GM12878 (cell line): Measurements from ENCODE around the gene STAT5A. TPM values are rescaled to one million over a fixed set of nuclear protein-coding genes. Genes with fewer than 3 reads are reported as not detected.
A peak's percentile ranks its signal among the peaks of the same experiment; 100 is the strongest.

Experiments used
- CBX3 ChIP-seq: fragments of 200-600 bp; sonication (generic); IDR thresholded peaks from 2 replicates; pipeline ENCODE4 v1.6.1; 2016; ENCODE audit warnings: low read depth, borderline replicate concordance
- CHD1 ChIP-seq: IDR thresholded peaks from 2 replicates; pipeline ENCODE4 v1.6.1; 2012; ENCODE audit warnings: low read depth, low read length, improper control_type of control experiment
- E2F8 ChIP-seq: fragments of 450-650 bp; IDR thresholded peaks from 2 replicates; pipeline ENCODE4 v1.6.1; 2018; ENCODE audit warnings: mild to moderate bottlenecking, low read depth, moderate library complexity; ENCODE audit not compliant: partially characterized antibody
- EGR1 ChIP-seq, 2 experiments: IDR thresholded peaks; 1 replicate in 1 of 2; 2 replicates in 1 of 2; pipeline ENCODE4 v1.6.1; 2011 to 2012; ENCODE audit warnings: low read depth in 2 of 2, low read length in 2 of 2, borderline replicate concordance in 1 of 2, mild to moderate bottlenecking in 1 of 2, moderate library complexity in 1 of 2
- GATAD2B ChIP-seq: fragments of 450-650 bp; conservative IDR thresholded peaks from 2 replicates; pipeline ENCODE4 v1.6.1; 2017; ENCODE audit warnings: low read depth, mild to moderate bottlenecking, moderate library complexity
- IKZF1 ChIP-seq: fragments of 450-650 bp; conservative IDR thresholded peaks from 2 replicates; pipeline ENCODE4 v1.6.1; 2017; ENCODE audit warnings: antibody characterized with exemption, mild to moderate bottlenecking
- JUND ChIP-seq: IDR thresholded peaks from 2 replicates; pipeline ENCODE4 v1.6.1; 2012; ENCODE audit warnings: low read depth, mild to moderate bottlenecking, low read length, improper control_type of control experiment, moderate library complexity
- MXI1 ChIP-seq: fragments of 150-350 bp; IDR thresholded peaks from 2 replicates; pipeline ENCODE4 v1.6.1; 2011; ENCODE audit warnings: low read depth, mild to moderate bottlenecking, inconsistent platforms, low read length, improper control_type of control experiment
- MYB ChIP-seq: fragments of 150-350 bp; IDR thresholded peaks from 2 replicates; pipeline ENCODE4 v1.6.1; 2014; ENCODE audit warnings: mild to moderate bottlenecking, low read depth, low read length, borderline replicate concordance
- NFYA ChIP-seq: IDR thresholded peaks from 2 replicates; pipeline ENCODE4 v1.6.1; 2011; ENCODE audit warnings: low read depth, mild to moderate bottlenecking, low read length, improper control_type of control experiment, borderline replicate concordance
- NR2F1 ChIP-seq: fragments of 450-650 bp; conservative IDR thresholded peaks from 2 replicates; pipeline ENCODE4 v1.6.1; 2017; ENCODE audit warnings: mild to moderate bottlenecking
- PML ChIP-seq: IDR thresholded peaks from 2 replicates; pipeline ENCODE4 v1.6.1; 2012; ENCODE audit warnings: low read length, inconsistent platforms
- POLR2AphosphoS2 ChIP-seq: IDR thresholded peaks from 2 replicates; pipeline ENCODE4 v1.6.1; 2011; ENCODE audit warnings: low read depth, mild to moderate bottlenecking, low read length, improper control_type of control experiment, moderate library complexity
- RAD21 ChIP-seq: IDR thresholded peaks from 2 replicates; pipeline ENCODE4 v1.6.1; 2011; ENCODE audit warnings: mild to moderate bottlenecking, low read depth, low read length, moderate library complexity; ENCODE audit not compliant: insufficient read depth
- RUNX3 ChIP-seq: IDR thresholded peaks from 2 replicates; pipeline ENCODE4 v1.6.1; 2012; ENCODE audit warnings: low read length, inconsistent platforms
- SREBF1 ChIP-seq: IDR thresholded peaks from 2 replicates; pipeline ENCODE4 v1.6.1; 2012; ENCODE audit warnings: mild to moderate bottlenecking, low read length
- STAT3 ChIP-seq: IDR thresholded peaks from 2 replicates; pipeline ENCODE4 v1.6.1; 2011; ENCODE audit warnings: low read depth, low read length, improper control_type of control experiment
- TCF3 ChIP-seq: IDR thresholded peaks from 2 replicates; pipeline ENCODE4 v1.6.1; 2012; ENCODE audit warnings: low read depth, mild to moderate bottlenecking, low read length, borderline replicate concordance; ENCODE audit not compliant: insufficient read depth
- TCF7 ChIP-seq: IDR thresholded peaks from 2 replicates; pipeline ENCODE4 v1.6.1; 2014; ENCODE audit warnings: antibody characterized with exemption, borderline replicate concordance
- ZNF217 ChIP-seq: fragments of 450-650 bp; IDR thresholded peaks from 2 replicates; pipeline ENCODE4 v1.6.1; 2017; ENCODE audit warnings: antibody characterized with exemption, mild to moderate bottlenecking
- ZNF274 ChIP-seq: IDR thresholded peaks from one replicate; pipeline ENCODE4 v1.8.0; 2011; ENCODE audit not compliant: insufficient read length, insufficient read depth
- ZNF384 ChIP-seq: IDR thresholded peaks from 2 replicates; pipeline ENCODE4 v1.6.1; 2012; ENCODE audit warnings: low read depth, mild to moderate bottlenecking, low read length, improper control_type of control experiment, borderline replicate concordance
- polyA plus RNA-seq, 11 experiments: library from polyadenylated mRNA; depleted of rRNA in 4 of 11; unstranded in 6 of 11; stranded (reverse) in 5 of 11; fragments of >200 nt; fragmentation: Nextera tagmentation in 4 of 11; fragmentation: Illumina TruSeq in 1 of 11; extraction: Ambion mirVana in 4 of 11; extraction: Trizol in 1 of 11; gene quantifications; 1 replicate in 1 of 11; 2 replicates in 10 of 11; pipeline versions ENCODE4 v1.2.1 to v1.2.3, GENCODE V29; 2011 to 2016; ENCODE audit warnings: inconsistent platforms in 2 of 11, missing spikeins in 2 of 11, low read depth in 1 of 11
- total RNA-seq, 4 experiments: library from RNA; depleted of rRNA in 3 of 4; stranded (reverse); fragments of >200 nt in 3 of 4; fragmentation: Illumina TruSeq in 1 of 4; extraction: Trizol in 1 of 4; gene quantifications; 2 replicates each; pipeline versions ENCODE4 v1.2.1 to v1.2.3, GENCODE V29; 2013 to 2021
- TF ChIP-seq, protein P1 (sequence below): IDR thresholded peaks from 2 replicates; pipeline ENCODE4 v1.6.1; 2012; ENCODE audit warnings: mild to moderate bottlenecking, low read depth, low read length

STAT5A gene
- total and polyA plus RNA-seq, 10 of the 15 experiments (the other 5 are each of a cell fraction or from before 2014, with no cell fraction given) = 14.8 to 86.4 (median 41.5) TPM

DNA sequence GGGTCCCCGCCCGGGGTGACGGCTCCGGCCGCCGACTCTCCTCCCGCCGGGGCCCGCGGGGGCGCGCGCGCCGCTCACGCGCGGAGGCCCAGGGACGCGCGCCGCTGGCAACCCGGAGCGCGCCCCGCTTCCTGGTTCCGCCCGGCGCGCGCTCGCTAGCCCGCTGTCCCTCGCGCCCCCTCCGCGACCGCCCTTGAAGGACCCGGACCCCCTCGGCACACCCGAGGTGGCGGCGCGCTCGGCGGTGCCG, 12.0 kb upstream of the STAT5A start, which contains the start of gene STAT5B (continued):
- TF ChIP-seq, protein P1, sequence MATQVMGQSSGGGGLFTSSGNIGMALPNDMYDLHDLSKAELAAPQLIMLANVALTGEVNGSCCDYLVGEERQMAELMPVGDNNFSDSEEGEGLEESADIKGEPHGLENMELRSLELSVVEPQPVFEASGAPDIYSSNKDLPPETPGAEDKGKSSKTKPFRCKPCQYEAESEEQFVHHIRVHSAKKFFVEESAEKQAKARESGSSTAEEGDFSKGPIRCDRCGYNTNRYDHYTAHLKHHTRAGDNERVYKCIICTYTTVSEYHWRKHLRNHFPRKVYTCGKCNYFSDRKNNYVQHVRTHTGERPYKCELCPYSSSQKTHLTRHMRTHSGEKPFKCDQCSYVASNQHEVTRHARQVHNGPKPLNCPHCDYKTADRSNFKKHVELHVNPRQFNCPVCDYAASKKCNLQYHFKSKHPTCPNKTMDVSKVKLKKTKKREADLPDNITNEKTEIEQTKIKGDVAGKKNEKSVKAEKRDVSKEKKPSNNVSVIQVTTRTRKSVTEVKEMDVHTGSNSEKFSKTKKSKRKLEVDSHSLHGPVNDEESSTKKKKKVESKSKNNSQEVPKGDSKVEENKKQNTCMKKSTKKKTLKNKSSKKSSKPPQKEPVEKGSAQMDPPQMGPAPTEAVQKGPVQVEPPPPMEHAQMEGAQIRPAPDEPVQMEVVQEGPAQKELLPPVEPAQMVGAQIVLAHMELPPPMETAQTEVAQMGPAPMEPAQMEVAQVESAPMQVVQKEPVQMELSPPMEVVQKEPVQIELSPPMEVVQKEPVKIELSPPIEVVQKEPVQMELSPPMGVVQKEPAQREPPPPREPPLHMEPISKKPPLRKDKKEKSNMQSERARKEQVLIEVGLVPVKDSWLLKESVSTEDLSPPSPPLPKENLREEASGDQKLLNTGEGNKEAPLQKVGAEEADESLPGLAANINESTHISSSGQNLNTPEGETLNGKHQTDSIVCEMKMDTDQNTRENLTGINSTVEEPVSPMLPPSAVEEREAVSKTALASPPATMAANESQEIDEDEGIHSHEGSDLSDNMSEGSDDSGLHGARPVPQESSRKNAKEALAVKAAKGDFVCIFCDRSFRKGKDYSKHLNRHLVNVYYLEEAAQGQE = no peak
- TF ChIP-seq SREBF1 (no peak), PML (no peak), ZNF217 (0 out of 2 replicates have a peak, but pooled peaks have one; percentile 15), TCF7 (no peak), NR2F1 (0 out of 2 replicates have a peak, but pooled peaks have one; percentile 15), MYB (no peak), E2F8 (no peak), IKZF1 (no peak; the same call in none of the 2 replicates), STAT3 (no peak), TCF3 (no peak), EGR1 (IDR thresholded peaks at IDR 0.05; ENCODE audit: borderline replicate concordance in 1 of 2, low read depth in 2 of 2, low read length in 2 of 2) (peak in 1 of 2 experiments; percentile 51; a peak in 1 of 3 replicates), RUNX3 (no peak), POLR2AphosphoS2 (peak; percentile 69; the same call in 1 of the 2 replicates), MXI1 (no peak), CHD1 (no peak), NFYA (no peak), CBX3 (no peak), ZNF384 (no peak), ZNF274 (no peak), GATAD2B (0 out of 2 replicates have a peak, but pooled peaks have one; percentile 88), JUND (no peak), RAD21 (no peak)
